Stimulated activated CD4-positive, alpha-beta T cell treated with anti-CD3 and anti-CD28 coated beads, Interleukin-12 subunit alpha, Interleukin-12 subunit beta, amount 100 ng/mL, for 24 hours (primary cell): Measurements from ENCODE around the gene FBXL15.
A peak's percentile ranks its signal among the peaks of the same experiment; 100 is the strongest.

ENCODE experiments used
- DNase-seq, 2 experiments: peaks; one replicate each; pipeline ENCODE4 v3.0.0-alpha.2; 2020; ENCODE audit warnings: low read depth in 2 of 2

The FBXL15 gene

GRCh38 chr10:102410429-102411073 lies 10.1 kb upstream of the FBXL15 start:
- DNase-seq, result peak in 1 of 2 experiments; percentile 64

- no peak for DNase-seq
These were observed 9.0 kb upstream of the FBXL15 start for GRCh38 chr10:102411341-102412255.

- no peak for DNase-seq
These were observed 8.3 kb upstream of the FBXL15 start for GRCh38 chr10:102412293-102412692.

- DNase-seq, result no peak
These were observed 7.5 kb upstream of the FBXL15 start for GRCh38 chr10:102413053-102413705.

- no peak for DNase-seq
These were observed 6.7 kb upstream of the FBXL15 start for GRCh38 chr10:102413806-102414561.

GRCh38 chr10:102414749-102415148 lies 5.9 kb upstream of the FBXL15 start:
- DNase-seq, result no peak

- no peak for DNase-seq
These were observed 4.4 kb upstream of the FBXL15 start for GRCh38 chr10:102416283-102416682.

GRCh38 chr10:102416695-102417094 lies 3.9 kb upstream of the FBXL15 start:
- DNase-seq, result no peak

- no peak for DNase-seq
These were observed 1.9 kb upstream of the FBXL15 start, which contains the start of gene PSD for GRCh38 chr10:102418622-102419268. TSS of gene PSD (minus strand) at chr10:102418785. CDS start at chr10:102417038, 1,747 bp downstream.

GRCh38 chr10:102419269-102420180 lies 1.1 kb upstream of the FBXL15 start:
- peak in 1 of 2 experiments; percentile 54 for DNase-seq

- DNase-seq, result no peak
These were observed 389 bp upstream of the FBXL15 start for GRCh38 chr10:102420181-102420713.

- no peak for DNase-seq
These were observed 796 bp downstream of the FBXL15 start for GRCh38 chr10:102421507-102421756.

GRCh38 chr10:102421757-102422512 lies 1.3 kb downstream of the FBXL15 start:
- no peak for DNase-seq

GRCh38 chr10:102422545-102423129 lies 2.0 kb downstream of the FBXL15 start:
- DNase-seq, result peak in 1 of 2 experiments; percentile 45

- DNase-seq, result no peak
These were observed 2.8 kb downstream of the FBXL15 start for GRCh38 chr10:102423372-102423968.

- no peak for DNase-seq
These were observed 3.5 kb downstream of the FBXL15 start for GRCh38 chr10:102424145-102424544.

- DNase-seq, result no peak
These were observed 4.3 kb downstream of the FBXL15 start for GRCh38 chr10:102424916-102425315.

GRCh38 chr10:102425444-102425843 lies 4.8 kb downstream of the FBXL15 start:
- DNase-seq, result no peak
